HepG2 (cell line): ENCODE results near the gene TRERF1. TPM values are rescaled to one million over a fixed set of nuclear protein-coding genes. Genes with fewer than 3 reads are reported as not detected.

ENCODE experiments used
- ATAC-seq: fragments of 200-7000 bp; cut with Tn5 transposase; 3 replicates; pipeline ENCODE4 v1.9.1; 2020; ENCODE audit warnings: mild to moderate bottlenecking, moderate library complexity
- BruUV-seq: library from RNA; stranded (reverse); fragments of 400-500 nt; replicated peaks from 2 replicates; lab custom pipeline; 2021; lab: Mats Ljungman, UMichigan
- CTCF ChIA-PET: fragments of 300-600 bp; formaldehyde crosslinking; extraction: SDS; loops from one replicate; lab custom pipeline; 2021; ENCODE audit warnings: low total read pairs, inconsistent platforms, low intra/inter-chr PET ratio; lab: Yijun Ruan, JAX
- POLR2A ChIA-PET: fragments of 350-600 bp; sonication (Branson Sonifier 250); formaldehyde crosslinking; loops from one replicate; lab custom pipeline; 2020; ENCODE audit warnings: antibody characterized with exemption, inconsistent platforms; lab: Yijun Ruan, JAX
- DNase-seq: peaks from one replicate; pipeline ENCODE4 v3.0.0-alpha.2; 2015; ENCODE audit warnings: low spot score
- FAIRE-seq: peaks from 3 replicates; lab custom pipeline; 2011; peaks lifted over from hg19 to GRCh38; lab: Jason Lieb, UNC
- H2AFZ ChIP-seq: one replicate; pipeline ENCODE4 v1.6.1; 2011; ENCODE audit warnings: low read length, inconsistent platforms
- H3K27ac ChIP-seq: fragments of 300-600 bp; 3 replicates; pipeline ENCODE4 v1.8.0; 2011; ENCODE audit warnings: mixed run types, mild to moderate bottlenecking, mixed read lengths, low read length, inconsistent platforms; ENCODE audit not compliant: insufficient read depth; ENCODE audit errors: extremely low read length
- H3K27me3 ChIP-seq, 2 experiments: fragments of 200-600 bp in 1 of 2; 2 replicates in 1 of 2; 3 replicates in 1 of 2; pipeline versions ENCODE4 v1.6.0 to v1.8.0; 2011; ENCODE audit warnings: low read length in 2 of 2, mild to moderate bottlenecking in 2 of 2, moderate library complexity in 2 of 2, inconsistent platforms in 1 of 2; ENCODE audit not compliant: insufficient read depth in 2 of 2, control insufficient read depth in 1 of 2
- H3K36me3 ChIP-seq, 2 experiments: fragments of 200-600 bp in 1 of 2; replicated peaks in 1 of 2; 2 replicates in 1 of 2; 3 replicates in 1 of 2; pipeline versions ENCODE4 v1.5.1 to v1.8.0; 2011; ENCODE audit warnings: low read length in 2 of 2, inconsistent platforms in 1 of 2; ENCODE audit not compliant: insufficient read depth in 2 of 2, control insufficient read depth in 1 of 2
- H3K4me1 ChIP-seq: 2 replicates; pipeline ENCODE4 v1.5.1; 2012; ENCODE audit warnings: low read length, inconsistent platforms; ENCODE audit not compliant: insufficient read depth
- H3K4me2 ChIP-seq: 2 replicates; pipeline ENCODE4 v1.6.0; 2011; ENCODE audit warnings: low read depth, low read length, inconsistent platforms
- H3K4me3 ChIP-seq, 3 experiments: fragments of 200-600 bp in 1 of 3; sonication (generic), shearing (Covaris generic) in 1 of 3; replicated peaks in 1 of 3; 2 replicates each; pipeline ENCODE4 v1.5.1; 2011 to 2016; ENCODE audit warnings: low read length in 3 of 3, inconsistent platforms in 2 of 3, low read depth in 2 of 3, mild to moderate bottlenecking in 2 of 3, control low read depth in 1 of 3, mixed read lengths in 1 of 3; ENCODE audit not compliant: insufficient read depth in 1 of 3
- H3K79me2 ChIP-seq: one replicate; pipeline ENCODE4 v1.6.1; 2011; ENCODE audit warnings: low read length, inconsistent platforms; ENCODE audit not compliant: insufficient read depth
- H3K9ac ChIP-seq: 2 replicates; pipeline ENCODE4 v1.6.0; 2011; ENCODE audit warnings: mild to moderate bottlenecking, low read depth, low read length, inconsistent platforms; ENCODE audit not compliant: insufficient read depth
- H3K9me3 ChIP-seq: 2 replicates; pipeline ENCODE4 v1.5.1; 2012; ENCODE audit warnings: mild to moderate bottlenecking, low read length
- H4K20me1 ChIP-seq: 2 replicates; pipeline ENCODE4 v1.6.0; 2011; ENCODE audit warnings: inconsistent platforms, mild to moderate bottlenecking, low read length, moderate library complexity; ENCODE audit not compliant: insufficient read depth
- CBX1 ChIP-seq: IDR thresholded peaks from one replicate; pipeline ENCODE4 v1.6.1; 2016; ENCODE audit warnings: antibody characterized with exemption, low read depth
- CEBPG ChIP-seq: IDR thresholded peaks from 2 replicates; pipeline ENCODE4 v1.6.1; 2016
- HOXA3 ChIP-seq: sonication (generic); formaldehyde crosslinking; IDR thresholded peaks from 2 replicates; pipeline ENCODE4 v1.5.0; 2020; ENCODE audit warnings: missing genetic modification reagents
- JDP2 ChIP-seq: sonication (generic); formaldehyde crosslinking; IDR thresholded peaks from 2 replicates; pipeline ENCODE4 v1.8.1; 2022; ENCODE audit warnings: missing genetic modification reagents, borderline replicate concordance
- JUN ChIP-seq: sonication (generic); formaldehyde crosslinking; IDR thresholded peaks from 2 replicates; pipeline ENCODE4 v1.4.0; 2020; ENCODE audit warnings: mild to moderate bottlenecking, missing genetic modification reagents
- KLF15 ChIP-seq: sonication (generic); formaldehyde crosslinking; IDR thresholded peaks from 2 replicates; pipeline ENCODE4 v1.8.1; 2023; ENCODE audit warnings: borderline replicate concordance, mild to moderate bottlenecking, inconsistent platforms, missing genetic modification reagents, mixed read lengths
- NFIB ChIP-seq: sonication (generic); formaldehyde crosslinking; IDR thresholded peaks from 2 replicates; pipeline ENCODE4 v1.9.0; 2021; ENCODE audit warnings: missing genetic modification reagents, mild to moderate bottlenecking, borderline replicate concordance
- PHB2 ChIP-seq: fragments of 450-650 bp; IDR thresholded peaks from 2 replicates; pipeline ENCODE4 v1.6.1; 2018; ENCODE audit not compliant: partially characterized antibody
- RBFOX2 ChIP-seq: fragments of 200-400 bp; formaldehyde crosslinking; IDR thresholded peaks from 2 replicates; pipeline ENCODE4 v1.6.1; 2017; ENCODE audit warnings: low read depth, mild to moderate bottlenecking, low read length
- RELA ChIP-seq: sonication (generic); formaldehyde crosslinking; IDR thresholded peaks from 2 replicates; pipeline ENCODE4 v1.4.0; 2020; ENCODE audit warnings: missing genetic modification reagents
- STAT5B ChIP-seq: sonication (generic); formaldehyde crosslinking; IDR thresholded peaks from 2 replicates; pipeline ENCODE4 v1.4.0; 2020; ENCODE audit warnings: missing genetic modification reagents
- YY1 ChIP-seq: IDR thresholded peaks from 2 replicates; pipeline ENCODE4 v1.6.1; 2011; ENCODE audit warnings: low read length, low read depth, moderate library complexity, mild to moderate bottlenecking; ENCODE audit not compliant: insufficient read depth, insufficient replicate concordance
- ZNF335 ChIP-seq: sonication (generic); formaldehyde crosslinking; IDR thresholded peaks from 2 replicates; pipeline ENCODE4 v1.4.0; 2020; ENCODE audit warnings: missing genetic modification reagents
- ZNF644 ChIP-seq: IDR thresholded peaks from 2 replicates; pipeline ENCODE4 v1.6.1; 2016; ENCODE audit warnings: low read depth
- ZSCAN12 ChIP-seq: sonication (generic); formaldehyde crosslinking; IDR thresholded peaks from 2 replicates; pipeline ENCODE4 v1.9.0; 2021; ENCODE audit warnings: mild to moderate bottlenecking, missing genetic modification reagents
- WGBS: methylation state at CpG from one replicate; pipeline ENCODE4 v1.1.6; 2017; ENCODE audit warnings: low lambda C conversion rate; 5-methylcytosine and 5-hydroxymethylcytosine counted together
- in situ Hi-C: cut with HindIII; loops from 2 replicates; pipeline ENCODE4 v1.10.0; 2017; ENCODE audit warnings: low pct_unique_long_range_greater_than_20kb; ENCODE audit not compliant: extremely low pct_ligation_motif_present
- intact Hi-C: fragments of 100-400 bp; cut with micrococcal nuclease; formaldehyde crosslinking; loops from one replicate; pipeline ENCODE4 v1.10.0; 2022; ENCODE audit not compliant: unreplicated experiment
- polyA plus RNA-seq, 8 experiments: library from polyadenylated mRNA; depleted of rRNA in 3 of 8; stranded (reverse) in 7 of 8; unstranded in 1 of 8; fragments of >200 nt; fragmentation: Illumina TruSeq in 4 of 8; extraction: Trizol in 4 of 8; gene quantifications; 2 replicates each; pipeline versions ENCODE4 v1.2.1 to v1.2.3, GENCODE V29; 2011 to 2016; ENCODE audit warnings: low read depth in 4 of 8, missing spikeins in 1 of 8, mixed read lengths in 1 of 8; ENCODE audit not compliant: insufficient read depth in 1 of 8
- total RNA-seq, 5 experiments: library from RNA; depleted of rRNA; stranded (reverse); fragments of >200 nt; fragmentation: Illumina TruSeq; extraction: Trizol; gene quantifications; 2 replicates each; pipeline ENCODE4 v1.2.3, GENCODE V29; 2016; ENCODE audit warnings: low read depth in 1 of 5
- TF ChIP-seq, protein P1 (sequence below): IDR thresholded peaks from 2 replicates; pipeline ENCODE4 v1.6.1; 2016; ENCODE audit warnings: control low read depth

The TRERF1 gene
- total and polyA plus RNA-seq, 2 of the 13 experiments (the other 11 are each of a cell fraction or from before 2014, with no cell fraction given) = 0.02 TPM; not detected in 1

GRCh38 chr6:42199106-42199981, 252.4 kb downstream of the TRERF1 start:
- Histone ChIP-seq H3K4me3 (no peak overlapping the region), H3K4me1 (peaks cover 72% of the 10 kb centered on the region), H3K9ac (no peak overlapping the region), H3K36me3 (no peaks in the 10 kb centered on the region), H2AFZ (no peak overlapping the region), H3K79me2 (no peaks in the 10 kb centered on the region), H3K4me2 (no peak overlapping the region), H3K9me3 (no peaks in the 10 kb centered on the region), H4K20me1 (no peaks in the 10 kb centered on the region), H3K27ac (peak overlapping the region; percentile 22), H3K27me3 (no peaks in the 10 kb centered on the region)
- ATAC-seq (no peak), FAIRE-seq (no peak), DNase-seq (peak; percentile 22)
- intact Hi-C loops = no loop called here
- ChIA-PET CTCF (no interaction called here), POLR2A (interaction anchor here (0.7 to 1.4 kb wide), 5 partner anchors 15 to 177 kb away, joined by 3 to 5 read pairs (median 4); partner anchors contain the start of gene TAF8)
- WGBS = 92% methylated on average over 5 of the region's 5 CpGs
- TSS peak; percentile 61 for BruUV-seq
- in situ Hi-C loops = no loop called here
- TF ChIP-seq CEBPG (CRISPR knock-in tag) = no peak
- TF ChIP-seq KLF15 = no peak
- TF ChIP-seq RBFOX2 = 0 out of 2 replicates have a peak, but pooled peaks have one; percentile 28
- peak; percentile 47 for TF ChIP-seq YY1
- TF ChIP-seq ZNF644 (CRISPR knock-in tag) = peak; percentile 42; the same call in 1 of the 2 replicates
- no peak for TF ChIP-seq HOXA3 (CRISPR knock-in tag)
- no peak for TF ChIP-seq NFIB (CRISPR knock-in tag)
- no peak for TF ChIP-seq JUN (CRISPR knock-in tag)
- no peak for TF ChIP-seq ZSCAN12 (CRISPR knock-in tag)
- no peak for TF ChIP-seq JDP2 (CRISPR knock-in tag)
- no peak for TF ChIP-seq CBX1
- TF ChIP-seq, protein P1, sequence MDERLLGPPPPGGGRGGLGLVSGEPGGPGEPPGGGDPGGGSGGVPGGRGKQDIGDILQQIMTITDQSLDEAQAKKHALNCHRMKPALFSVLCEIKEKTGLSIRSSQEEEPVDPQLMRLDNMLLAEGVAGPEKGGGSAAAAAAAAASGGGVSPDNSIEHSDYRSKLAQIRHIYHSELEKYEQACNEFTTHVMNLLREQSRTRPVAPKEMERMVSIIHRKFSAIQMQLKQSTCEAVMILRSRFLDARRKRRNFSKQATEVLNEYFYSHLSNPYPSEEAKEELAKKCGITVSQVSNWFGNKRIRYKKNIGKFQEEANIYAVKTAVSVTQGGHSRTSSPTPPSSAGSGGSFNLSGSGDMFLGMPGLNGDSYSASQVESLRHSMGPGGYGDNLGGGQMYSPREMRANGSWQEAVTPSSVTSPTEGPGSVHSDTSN = no peak
- TF ChIP-seq STAT5B (CRISPR knock-in tag) = no peak
- no peak for TF ChIP-seq ZNF335
- TF ChIP-seq RELA = no peak
- TF ChIP-seq PHB2 = no peak
